HG03354 (cell line): ENCODE measurements around the gene SREBF1.

ENCODE experiments used
- ATAC-seq: cut with Tn5 transposase; IDR thresholded peaks from one replicate; pipeline ENCODE4 v1.9.1; 2021; ENCODE audit warnings: mild to moderate bottlenecking; ENCODE audit not compliant: unreplicated experiment, poor library complexity, severe bottlenecking

Gene SREBF1

DNA sequence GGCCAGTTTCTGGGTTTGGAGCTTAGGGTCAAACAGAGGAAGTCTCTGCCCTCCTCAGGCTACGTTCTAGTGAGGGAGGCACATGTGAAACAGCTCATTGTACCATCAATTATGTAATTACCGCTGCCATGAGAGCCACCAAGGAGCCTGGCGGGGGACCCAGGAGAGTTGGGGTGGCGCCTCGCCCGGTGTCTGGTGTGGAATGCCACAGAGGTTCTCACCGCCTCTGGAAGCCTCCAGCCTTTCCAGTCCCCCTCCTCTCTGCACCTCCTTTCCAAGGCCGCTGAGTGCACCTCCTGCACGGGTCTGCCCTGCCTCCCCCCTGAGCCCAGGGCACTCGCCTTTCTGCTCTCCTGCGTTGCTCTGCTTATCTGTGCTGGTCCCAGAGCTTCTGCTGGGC lies 51.4 kb downstream of the SREBF1 start:
- ATAC-seq, result no peak

DNA sequence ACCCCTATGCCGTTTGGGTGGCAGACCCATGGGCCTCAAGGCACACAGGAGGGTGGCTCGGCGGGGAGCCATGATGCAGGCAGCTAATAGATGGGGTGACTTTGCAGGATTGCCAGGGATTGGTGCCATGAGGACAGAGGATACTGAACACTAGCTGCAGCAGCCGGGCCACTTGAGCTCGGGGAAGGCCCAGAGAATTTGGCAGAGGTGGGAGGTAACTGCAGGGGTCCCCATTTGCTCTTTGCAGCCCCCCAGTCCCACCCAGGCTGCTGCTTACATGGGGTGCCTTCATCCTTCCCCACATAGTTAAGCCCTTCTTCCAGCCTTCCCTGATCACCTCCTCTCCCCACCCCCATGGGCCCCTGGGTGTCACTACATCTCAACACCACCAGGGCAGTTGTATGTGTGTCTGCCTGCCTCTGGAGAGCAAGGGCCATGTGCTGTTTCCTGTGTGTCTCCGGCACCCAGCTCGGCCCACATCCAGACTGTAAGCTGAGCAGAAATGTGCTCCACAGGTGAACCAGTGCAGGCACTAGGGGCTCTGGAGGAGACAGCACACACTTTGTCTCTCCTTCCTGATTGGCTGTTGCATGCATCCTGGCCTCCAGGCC lies 52.0 kb downstream of the SREBF1 start:
- no peak for ATAC-seq

DNA sequence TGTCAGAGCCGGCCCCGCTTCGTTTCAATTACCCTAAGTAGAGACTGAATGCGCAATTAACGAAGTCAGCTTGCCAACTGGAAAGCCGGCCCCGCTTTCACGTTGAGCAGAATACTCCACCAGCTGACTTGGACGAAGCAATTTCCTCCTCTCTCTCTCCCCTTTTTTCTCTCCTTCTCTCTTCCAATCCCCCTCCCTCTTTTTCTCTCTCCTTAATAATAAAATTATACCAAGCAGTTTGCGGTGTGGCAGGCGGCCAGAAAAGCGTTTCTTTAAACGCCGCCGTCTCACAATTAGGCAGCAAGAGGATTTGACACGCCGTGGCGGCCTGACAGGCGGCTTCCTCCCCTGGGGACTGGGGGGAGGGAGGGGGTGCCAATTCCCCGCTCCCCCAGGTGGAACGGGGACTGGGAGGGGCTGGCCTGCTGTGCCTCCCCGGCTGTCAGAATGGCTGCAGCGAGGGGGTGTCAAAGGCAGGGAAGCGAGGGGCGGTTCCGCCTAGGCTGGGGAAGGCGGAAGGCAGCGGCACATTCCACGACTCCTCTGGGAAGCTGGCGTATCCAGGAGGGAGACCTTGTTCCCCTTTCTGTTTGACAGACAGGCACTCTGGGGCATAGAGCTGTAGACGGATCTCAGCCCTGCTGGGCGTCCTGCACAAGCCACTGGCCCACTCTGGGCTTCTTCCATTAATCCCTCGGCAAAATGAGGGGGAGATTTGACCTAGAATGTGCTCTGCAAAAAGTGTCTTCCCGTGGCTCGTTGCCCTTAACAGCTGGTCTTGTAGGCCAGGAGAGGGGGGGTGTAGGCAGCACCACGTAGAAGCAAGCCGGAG lies 52.7 kb downstream of the SREBF1 start:
- ATAC-seq, result peak; percentile 25

DNA sequence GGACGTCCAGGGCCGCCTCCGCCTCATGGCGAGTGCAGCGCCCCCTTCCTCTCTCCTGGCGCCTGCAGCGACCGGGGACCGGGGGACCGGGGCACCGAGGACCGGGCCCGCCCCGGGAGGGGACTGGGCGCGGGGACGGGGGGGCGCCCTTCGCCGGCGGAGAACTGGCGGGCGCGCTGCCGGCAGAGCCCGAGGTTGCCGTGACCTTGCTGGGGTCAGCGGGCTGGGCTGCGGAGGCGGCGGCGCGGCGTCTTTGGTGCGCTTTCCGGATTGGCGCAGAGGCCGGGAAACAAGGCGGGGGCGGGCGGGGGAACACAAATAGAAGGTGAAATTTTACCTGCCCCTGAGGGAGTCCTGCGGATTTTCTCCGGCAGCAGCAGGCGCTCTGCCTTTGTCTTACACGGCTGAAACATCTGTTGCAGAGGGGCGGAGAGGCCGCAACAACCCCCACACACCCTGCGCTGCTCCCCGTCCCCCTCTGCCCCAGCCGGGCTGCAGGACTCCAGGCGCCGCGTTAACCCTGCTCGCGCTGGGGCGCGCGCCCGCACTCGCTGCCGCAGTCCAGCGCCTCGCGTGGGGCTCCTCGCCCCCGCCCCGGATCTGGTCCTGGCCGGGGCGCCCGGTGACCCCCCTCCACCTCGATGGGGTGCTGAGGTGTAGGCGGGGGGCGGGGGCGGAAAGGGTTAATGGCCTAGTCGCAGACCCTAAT lies 53.5 kb downstream of the SREBF1 start:
- ATAC-seq, result peak; percentile 37

DNA sequence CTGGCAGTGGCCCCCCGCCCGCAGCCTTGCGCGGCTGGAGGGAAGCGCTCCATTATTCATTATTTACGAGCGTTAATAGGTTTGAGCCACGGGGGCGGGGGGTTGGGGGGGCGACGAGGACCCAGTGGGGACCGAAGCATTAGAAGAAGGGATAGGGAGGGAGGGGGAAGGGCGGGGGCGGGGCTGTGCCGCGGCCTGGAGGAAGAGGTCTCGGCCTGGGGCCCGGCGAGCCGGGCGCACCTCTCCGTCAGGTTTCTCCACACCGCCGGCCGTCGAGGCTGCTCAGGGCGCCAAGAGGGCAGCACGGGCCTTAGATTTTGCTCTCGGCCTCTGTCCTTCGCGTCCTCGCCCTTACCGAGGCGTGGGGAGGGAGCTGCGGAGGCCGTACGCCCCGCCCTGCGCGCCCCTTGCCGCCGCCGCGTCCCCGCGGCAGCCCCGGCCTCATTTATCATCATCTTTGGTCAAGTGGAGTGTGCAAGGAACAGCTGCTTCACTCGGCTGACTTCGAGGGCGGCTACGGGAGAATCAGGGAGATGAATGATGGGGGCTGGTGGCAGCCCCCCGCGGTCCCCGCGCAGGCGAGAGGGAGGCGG lies 54.2 kb downstream of the SREBF1 start:
- ATAC-seq, result no peak

DNA sequence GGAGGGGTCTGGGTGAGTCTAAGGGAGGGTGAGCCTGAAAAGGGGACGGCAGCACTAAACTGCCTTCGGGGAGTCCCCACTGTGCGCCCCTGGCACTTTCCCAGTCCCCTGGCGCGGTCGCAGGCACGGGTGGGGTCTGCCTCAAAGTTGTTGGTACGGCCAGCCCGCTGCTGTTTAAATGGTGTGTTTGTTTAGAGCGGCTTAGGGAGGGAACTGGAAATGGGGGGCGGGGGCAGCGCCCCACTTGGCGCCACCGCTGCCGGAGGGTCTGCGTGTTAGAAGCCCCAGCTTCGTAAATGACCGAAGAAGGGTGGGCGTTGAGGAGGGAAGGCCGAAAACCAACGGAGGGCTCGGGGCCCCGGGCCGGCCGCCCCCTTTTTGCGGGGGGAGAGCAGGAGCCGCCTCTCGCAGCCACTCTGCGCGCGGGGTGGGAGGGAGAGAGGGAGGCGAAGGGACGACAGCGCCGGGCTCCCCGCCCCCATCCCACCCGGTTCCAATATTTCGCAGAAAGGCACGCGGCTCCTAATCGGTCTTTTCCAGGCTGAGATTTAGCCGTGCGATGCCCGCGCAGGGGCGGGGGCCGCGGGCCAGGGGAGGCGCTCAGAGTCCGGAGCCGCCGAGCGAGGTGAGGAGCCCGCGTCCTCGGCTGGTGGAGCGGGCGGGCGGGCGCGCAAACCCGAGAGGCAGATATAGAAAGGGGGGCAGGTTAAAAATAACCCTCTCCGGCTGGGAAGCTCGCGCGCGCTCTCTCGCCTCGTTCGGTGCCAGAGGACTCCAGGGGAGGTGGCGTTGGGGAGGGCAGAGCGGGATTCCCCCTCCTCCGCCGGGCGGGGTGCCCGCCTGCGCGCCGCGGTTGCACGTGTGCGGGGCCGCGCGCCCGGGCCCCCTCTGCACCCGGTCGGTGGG lies 54.9 kb downstream of the SREBF1 start:
- ATAC-seq, result no peak

DNA sequence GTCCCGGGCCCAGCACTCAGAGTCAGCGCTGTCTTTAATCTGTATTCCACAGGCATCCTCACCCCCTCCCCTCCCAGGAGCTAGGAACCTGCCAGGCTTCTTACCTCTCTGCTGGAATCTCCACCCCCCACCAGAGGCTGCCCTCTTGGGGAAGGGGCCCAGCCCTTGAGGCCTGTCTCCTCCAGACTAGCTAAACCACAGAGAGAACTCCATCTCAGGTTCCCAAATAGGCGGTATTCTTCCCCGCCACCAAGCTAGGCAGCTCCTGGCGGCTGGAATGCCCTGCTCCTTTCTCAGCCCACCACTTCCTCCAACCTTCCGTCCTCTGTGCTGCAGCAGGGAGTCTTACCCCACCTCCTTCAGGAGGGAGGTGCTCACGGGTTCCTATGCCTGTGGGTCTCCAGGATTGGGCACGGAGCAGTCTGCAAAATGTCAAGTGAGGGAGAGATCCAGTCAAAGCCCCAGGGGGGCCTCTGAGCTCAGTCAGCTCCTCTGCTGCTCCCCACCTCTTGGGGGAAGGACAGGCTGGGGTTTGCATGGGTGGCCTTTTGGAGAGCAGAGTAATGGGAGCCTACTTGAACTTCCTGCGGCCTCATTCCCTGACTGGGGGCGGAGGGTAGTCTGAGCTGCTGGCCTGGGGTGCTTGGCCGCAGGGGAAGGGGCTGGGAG lies 55.7 kb downstream of the SREBF1 start:
- ATAC-seq, result no peak

DNA sequence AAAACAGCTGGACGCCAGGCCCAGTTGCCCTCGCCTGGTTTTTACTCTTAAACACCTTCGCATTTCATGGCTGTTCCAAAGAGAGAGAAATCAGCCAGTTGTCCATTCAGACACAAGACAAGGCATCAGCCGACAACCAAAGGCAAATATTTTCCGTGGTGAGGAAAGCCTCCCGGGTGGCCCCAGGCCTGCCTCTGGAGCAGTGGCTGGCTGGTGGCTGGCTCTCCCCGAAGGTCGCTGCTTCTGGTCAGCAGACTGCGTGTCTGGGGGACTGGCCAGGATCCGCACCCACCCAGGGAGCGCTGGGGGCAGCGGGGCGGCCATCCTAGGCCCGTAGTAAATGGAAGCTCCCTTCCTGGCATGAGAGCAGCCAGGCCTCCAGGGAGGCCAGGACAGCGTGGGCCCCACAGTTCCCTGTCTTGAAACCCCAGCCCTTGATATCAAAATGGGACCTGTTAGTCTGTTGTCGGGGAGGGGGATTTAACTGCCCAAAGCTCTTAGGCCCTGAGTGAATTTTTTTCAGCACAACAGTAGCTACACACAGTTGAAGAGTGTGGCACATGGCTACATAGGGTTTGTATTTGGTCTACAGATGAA lies 57.7 kb downstream of the SREBF1 start:
- ATAC-seq, result no peak

DNA sequence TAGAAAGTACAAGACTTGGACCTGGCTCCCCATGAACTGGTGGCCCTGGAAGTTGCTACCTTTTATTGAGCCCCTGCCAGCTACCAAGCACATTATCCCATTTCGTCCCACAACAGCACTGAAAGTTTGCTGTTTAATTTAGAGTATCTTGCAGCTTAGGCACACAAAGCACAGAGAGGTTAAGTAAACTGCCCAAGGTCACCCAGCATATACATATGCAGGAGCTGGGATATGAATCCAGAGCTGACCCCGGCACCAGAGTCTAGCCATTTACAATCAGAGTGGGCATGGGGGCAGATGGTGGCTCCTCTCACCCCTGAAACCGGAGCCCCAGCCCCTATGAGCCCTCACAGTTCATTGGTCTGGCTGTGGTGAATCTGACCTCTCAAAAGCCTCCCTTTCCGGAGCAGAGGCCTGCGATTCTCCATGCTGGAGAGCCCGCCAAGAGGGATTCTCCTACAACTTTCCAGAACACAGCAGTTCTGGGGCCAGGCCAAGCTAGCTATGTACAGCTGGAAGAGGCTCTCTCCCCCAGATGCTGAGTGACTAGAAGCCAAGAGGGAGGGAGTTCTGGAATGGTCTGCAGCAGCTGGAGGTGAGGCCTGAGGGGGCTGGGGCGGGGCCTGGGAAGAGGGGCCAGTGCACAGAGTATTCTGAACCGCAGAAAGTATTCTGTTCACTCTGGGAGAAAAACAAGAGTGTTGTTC lies 58.3 kb downstream of the SREBF1 start:
- no peak for ATAC-seq

DNA sequence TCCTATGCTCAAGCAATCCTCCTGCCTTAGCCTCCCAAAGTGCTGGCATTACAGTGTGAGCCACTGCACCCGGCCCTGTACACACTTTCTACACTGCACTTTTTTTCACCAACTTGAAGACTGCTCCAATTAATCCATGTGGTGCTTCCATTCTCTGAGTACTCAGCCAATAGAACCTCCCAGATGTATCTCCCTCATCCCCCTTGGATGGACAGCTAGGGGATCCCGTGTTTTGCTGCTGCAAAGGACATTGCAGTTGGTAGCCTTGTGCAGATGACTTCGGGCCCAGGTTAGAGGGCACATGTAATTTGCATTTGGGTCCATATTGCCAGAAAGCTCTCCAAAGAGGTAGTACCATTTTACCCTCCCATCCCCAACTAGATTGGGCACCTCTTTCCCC lies 59.9 kb downstream of the SREBF1 start:
- ATAC-seq, result no peak

DNA sequence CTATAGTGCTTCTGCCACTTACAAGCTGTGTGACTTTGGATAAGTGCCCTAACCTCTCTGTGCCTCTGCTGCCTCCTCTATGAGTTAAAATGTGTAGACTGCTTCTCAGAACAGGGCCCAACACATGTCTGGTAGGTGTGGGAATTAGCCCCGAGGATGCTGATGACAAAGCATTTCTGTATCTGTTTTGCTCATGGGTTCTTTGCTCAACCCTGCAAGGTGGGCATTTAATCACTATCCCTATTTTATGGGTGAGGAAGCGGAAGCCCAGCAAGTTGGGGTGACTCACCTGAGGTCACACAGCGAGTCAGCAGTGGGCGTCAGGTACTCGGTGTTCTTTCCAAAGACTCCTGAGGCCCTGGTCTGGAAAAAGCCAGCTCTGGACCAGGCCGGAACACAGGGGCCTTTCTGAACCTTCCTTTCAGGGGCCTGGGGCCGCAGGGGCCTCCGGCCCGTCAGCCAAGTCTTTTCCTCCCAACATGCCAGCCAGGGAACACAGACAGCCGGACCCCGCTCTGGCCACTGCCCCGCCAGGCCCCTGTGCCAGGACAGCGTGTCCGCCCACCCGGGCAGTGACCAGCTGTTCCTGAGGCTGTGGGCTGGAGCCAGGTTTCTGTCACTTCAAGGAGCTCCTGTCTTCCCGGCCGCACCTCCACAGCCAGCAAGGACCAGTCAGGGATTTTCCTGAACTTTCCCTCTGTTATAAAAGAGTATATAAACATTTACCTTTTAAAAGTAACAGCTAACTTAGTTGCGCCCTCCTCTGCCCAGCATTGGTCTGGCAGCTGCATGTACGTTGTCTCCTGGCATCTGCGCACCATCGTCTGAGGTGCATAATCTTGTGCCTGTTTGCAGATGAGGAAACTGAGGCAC lies 62.5 kb downstream of the SREBF1 start:
- ATAC-seq, result no peak

DNA sequence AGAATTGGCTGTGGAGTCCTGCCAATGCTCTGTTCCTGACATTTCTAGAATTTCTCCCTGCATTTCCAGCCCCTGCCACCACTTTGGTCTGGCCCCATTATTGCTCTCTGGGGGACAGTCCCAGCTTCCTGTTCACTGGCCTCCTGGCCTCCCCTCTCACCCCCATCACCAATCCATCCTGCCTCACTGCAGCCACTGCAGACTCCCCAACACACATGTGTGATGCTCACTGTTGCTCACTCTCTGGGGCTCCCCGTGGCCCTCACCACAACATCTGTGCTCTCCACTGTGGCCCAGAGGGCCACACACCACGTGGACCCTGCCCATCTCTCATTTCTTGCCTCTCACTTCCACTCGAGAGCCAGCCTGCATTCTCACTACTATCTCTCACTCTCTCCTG lies 64.6 kb downstream of the SREBF1 start:
- no peak for ATAC-seq

DNA sequence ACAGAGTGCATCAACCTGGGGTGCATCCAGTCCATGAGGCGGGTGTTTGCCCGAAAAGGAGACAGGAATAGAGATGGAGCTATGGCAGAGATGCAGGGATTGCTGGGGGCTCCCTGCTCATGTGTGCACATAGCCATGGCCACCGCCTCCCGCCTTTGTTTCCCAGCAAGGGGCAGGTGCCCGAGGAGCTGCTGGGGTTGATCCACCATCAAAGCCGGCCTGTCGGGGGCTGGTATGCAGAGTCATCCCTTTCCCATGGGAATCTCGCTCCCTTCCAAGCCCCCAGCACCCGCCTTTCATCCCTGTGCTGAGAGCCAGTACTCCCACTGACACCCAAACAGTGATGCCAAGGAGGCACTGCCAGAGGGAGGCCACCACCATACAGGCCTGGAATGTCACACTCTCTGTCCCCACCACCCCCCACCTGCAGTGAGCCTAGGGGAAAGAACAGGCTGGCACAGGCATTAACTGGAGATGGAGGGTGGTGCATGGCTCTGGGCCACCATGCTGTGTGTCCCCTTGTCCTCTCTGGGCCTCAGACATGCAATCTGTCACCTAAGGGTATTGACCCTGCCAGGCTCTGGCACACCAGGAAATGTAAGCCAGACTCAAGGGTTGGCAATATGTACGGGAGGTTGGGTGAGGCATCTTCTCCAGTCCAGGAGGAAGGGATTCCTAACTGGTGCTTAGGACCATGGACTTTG lies 65.1 kb downstream of the SREBF1 start:
- ATAC-seq, result no peak

DNA sequence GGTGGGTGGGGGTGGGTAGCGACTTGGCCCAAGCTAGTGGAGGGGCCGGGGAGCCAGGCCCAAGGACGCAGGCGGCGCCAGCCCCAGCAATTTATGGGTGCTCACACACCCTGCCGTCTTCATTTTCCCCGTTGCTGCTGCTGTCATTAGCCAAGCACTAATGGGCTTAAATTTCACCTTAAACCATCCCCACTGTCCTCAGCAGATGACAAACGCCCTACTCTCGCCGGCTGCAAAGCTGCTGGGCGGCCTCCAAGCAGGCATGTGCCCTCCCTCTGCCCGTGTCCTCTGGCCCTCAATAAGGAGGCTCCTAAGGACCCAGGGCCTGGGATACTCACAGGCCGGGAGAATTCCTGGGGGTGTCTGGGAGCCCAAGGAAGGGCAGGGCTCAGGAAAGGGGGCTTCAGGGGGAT lies 66.1 kb downstream of the SREBF1 start:
- no peak for ATAC-seq

DNA sequence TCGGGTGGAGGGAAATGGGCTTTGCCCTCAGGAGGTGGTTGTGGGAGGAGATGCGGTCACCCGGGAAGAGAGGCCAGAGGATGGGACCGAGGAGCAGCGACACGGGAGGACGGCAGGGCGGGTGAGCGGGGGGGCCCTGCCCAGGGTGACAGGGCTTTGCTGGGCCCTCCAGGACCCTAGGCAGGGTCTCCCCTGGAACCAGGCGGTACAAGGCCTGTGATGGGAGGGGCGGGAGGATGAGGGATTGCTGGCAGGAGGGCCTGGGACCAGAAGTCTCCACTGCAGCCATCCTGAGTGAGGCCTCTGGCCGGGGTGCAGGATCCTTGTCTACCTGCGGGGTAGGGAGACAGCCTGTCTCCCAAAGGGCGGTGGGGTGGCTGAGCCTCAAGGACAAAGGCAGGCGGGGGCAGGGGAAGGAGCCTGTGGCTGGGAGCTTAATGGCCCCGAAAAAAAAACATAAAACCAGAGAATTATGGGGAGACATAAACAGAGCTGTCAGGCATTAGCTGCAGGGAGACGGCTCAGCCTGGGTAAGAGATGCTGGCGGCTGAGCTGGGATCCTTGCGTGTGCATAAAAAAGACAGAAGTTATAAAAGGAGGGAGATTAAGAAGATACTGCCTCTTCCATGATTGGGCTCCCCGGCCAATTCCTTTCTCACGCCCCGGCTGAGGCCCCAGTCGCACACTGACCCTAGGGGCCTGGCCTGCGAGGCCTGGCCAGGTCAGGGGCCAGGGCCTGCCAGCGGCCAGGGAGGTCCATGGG lies 66.7 kb downstream of the SREBF1 start:
- ATAC-seq, result no peak
